ENCODE results near the gene GGA1. TPM values are rescaled to one million over a fixed set of nuclear protein-coding genes. Genes with fewer than 3 reads are reported as not detected.

Gene GGA1
- total and polyA plus RNA-seq, 10 of the 15 experiments (the other 5 are each of a cell fraction or from before 2014, with no cell fraction given), result 1.4 to 79.4 (median 44.4) TPM

- Histone ChIP-seq H3K4me3 (no peak overlapping the region), H3K79me2 (ENCODE audit: control insufficient read depth, insufficient read depth, low read length) (peaks cover 27% of the 10 kb centered on the region), H3K4me1 (ENCODE audit: control insufficient read depth, insufficient read depth, low read length) (peaks cover 26% of the 10 kb centered on the region), H3K9me3 (replicated peaks; ENCODE audit: control insufficient read depth, insufficient read depth, low read length) (no peaks in the 10 kb centered on the region), H3K4me2 (ENCODE audit: control insufficient read depth, insufficient read depth) (0 out of 2 replicates have a peak overlapping the region, but pooled peaks have one; percentile 36), H3K27ac (ENCODE audit: control insufficient read depth, insufficient read depth) (no peak overlapping the region), H4K20me1 (ENCODE audit: control insufficient read depth, insufficient read depth) (no peaks in the 10 kb centered on the region), H3K9ac (ENCODE audit: control insufficient read depth, insufficient read depth, low read length) (no peak overlapping the region), H2AFZ (ENCODE audit: control insufficient read depth, low read depth, low read length) (no peak overlapping the region), H3K27me3 (replicated peaks in 1 of 2; ENCODE audit: control insufficient read depth in 2 of 2, insufficient read depth in 2 of 2, low read length in 1 of 2) (no peaks in the 10 kb centered on the region), H3K36me3 (ENCODE audit: control insufficient read depth in 2 of 2, insufficient read depth in 2 of 2, low read length in 1 of 2) (0 out of 4 replicates have a peak, but pooled peaks cover 0 to 2% of the 10 kb centered on the region in 2 experiments)
- POLR2A ChIA-PET, result interaction anchor here (14.0 kb wide), 1 partner anchor 12 kb away, joined by 209 read pairs; the partner anchor contains the start of gene PDXP
- FAIRE-seq (no peak), DNase-seq (ENCODE audit: low read depth, low spot score) (no peak), ATAC-seq (no peak)
- SMC1A ChIA-PET (ENCODE audit: uncharacterized antibody, unreplicated experiment), result interaction anchor here (3.8 kb wide), 1 partner anchor 13 kb away, joined by 34 read pairs; the partner anchor contains the start of gene PDXP
- intact Hi-C loops (cut with micrococcal nuclease; ENCODE audit: unreplicated experiment), result no loop called here
- TF ChIP-seq JUNB (IDR thresholded peaks at IDR 0.05), result no peak
- no peak for TF ChIP-seq FOXK2 (IDR thresholded peaks at IDR 0.05)
- no peak for TF ChIP-seq REST (IDR thresholded peaks at IDR 0.05; ENCODE audit: low read depth, low read length)
- no peak for TF ChIP-seq IRF3 (IDR thresholded peaks at IDR 0.05)
- TF ChIP-seq MXI1 (IDR thresholded peaks at IDR 0.05; ENCODE audit: low read depth, low read length), result no peak
- no peak for TF ChIP-seq ATF2 (IDR thresholded peaks at IDR 0.05; ENCODE audit: low read length)
- TF ChIP-seq USF2 (IDR thresholded peaks at IDR 0.05; ENCODE audit: borderline replicate concordance, low read depth, low read length), result no peak
- in situ Hi-C loops (cut with MboI), result no loop called here
- WGBS (ENCODE audit: insufficient coverage, insufficient replicate concordance, low lambda C conversion rate, missing lambda C conversion rate), result 90% methylated on average over 11 of the region's 11 CpGs
- RAD21 ChIA-PET (ENCODE audit: unreplicated experiment), result interaction anchor here (1.3 to 1.6 kb wide), 2 partner anchors 8 to 65 kb away, joined by 4 to 5 read pairs; partner anchors contain the start of gene GGA1
- BruUV-seq (replicated peaks), result no TSS peak
- CTCF ChIA-PET, result interaction anchor here (1.0 to 19.9 kb wide), 3 partner anchors 9 to 35 kb away, joined by 3 to 414 read pairs (median 396); partner anchors contain the start of genes PDXP and SH3BP1
These were observed 64.4 kb downstream of the GGA1 start for GRCh38 chr22:37672920-37673455.

All from GM12878 (cell line).